IMR-90 (cell line): Measurements from ENCODE around the gene CHM. TPM values are rescaled to one million over a fixed set of nuclear protein-coding genes. Genes with fewer than 3 reads are reported as not detected.

ENCODE experiments used
- ATAC-seq: fragments of 200-7000 bp; cut with Tn5 transposase; 2 replicates; pipeline ENCODE4 v1.9.1; 2020; ENCODE audit warnings: low read depth, mild to moderate bottlenecking, moderate library complexity
- BruUV-seq: library from RNA; stranded (reverse); fragments of 400-500 nt; replicated peaks from 2 replicates; lab custom pipeline; 2021; lab: Mats Ljungman, UMichigan
- CTCF ChIA-PET: fragments of 300-600 bp; formaldehyde crosslinking; extraction: SDS; loops from one replicate; lab custom pipeline; 2021; ENCODE audit warnings: antibody characterized with exemption; lab: Yijun Ruan, JAX
- POLR2A ChIA-PET: fragments of 300-600 bp; sonication (Branson Sonifier 250); formaldehyde crosslinking; loops from one replicate; lab custom pipeline; 2022; ENCODE audit warnings: antibody characterized with exemption; ENCODE audit not compliant: unreplicated experiment; lab: Charles Lee
- DNase-seq: peaks from one replicate; pipeline ENCODE4 v3.0.0; 2013
- H2AFZ ChIP-seq: replicated peaks from 2 replicates; pipeline ENCODE3; 2013; ENCODE audit warnings: low read length, mild to moderate bottlenecking; ENCODE audit not compliant: poor library complexity
- H2AK5ac ChIP-seq: 2 replicates; pipeline ENCODE4 v1.6.1; 2013; ENCODE audit warnings: low read depth, low read length, inconsistent platforms
- H2AK9ac ChIP-seq: replicated peaks from 2 replicates; pipeline ENCODE3; 2013; ENCODE audit warnings: mild to moderate bottlenecking, low read depth, low read length, moderate library complexity; ENCODE audit not compliant: poor library complexity
- H2BK120ac ChIP-seq: 2 replicates; pipeline ENCODE4 v1.6.1; 2013; ENCODE audit warnings: low read depth, low read length, inconsistent platforms
- H2BK15ac ChIP-seq: 3 replicates; pipeline ENCODE4 v1.6.1; 2013; ENCODE audit warnings: low read depth, low read length, inconsistent platforms
- H2BK20ac ChIP-seq: 2 replicates; pipeline ENCODE4 v1.6.1; 2013; ENCODE audit warnings: low read depth, mild to moderate bottlenecking, inconsistent platforms, low read length, moderate library complexity
- H2BK5ac ChIP-seq: 2 replicates; pipeline ENCODE4 v1.6.1; 2013; ENCODE audit warnings: mild to moderate bottlenecking, low read depth, low read length, inconsistent platforms; ENCODE audit not compliant: poor library complexity, severe bottlenecking
- H3K14ac ChIP-seq: replicated peaks from 2 replicates; pipeline ENCODE4 v1.6.1; 2013; ENCODE audit warnings: low read depth, low read length, inconsistent platforms
- H3K18ac ChIP-seq: 2 replicates; pipeline ENCODE4 v1.6.1; 2013; ENCODE audit warnings: low read depth, low read length, control low read depth
- H3K23ac ChIP-seq: 2 replicates; pipeline ENCODE4 v1.6.1; 2013; ENCODE audit warnings: low read depth, low read length, inconsistent platforms
- H3K27ac ChIP-seq: 2 replicates; pipeline ENCODE4 v1.5.1; 2013; ENCODE audit warnings: mild to moderate bottlenecking, control low read depth, low read length; ENCODE audit not compliant: insufficient read depth
- H3K27me3 ChIP-seq: 2 replicates; pipeline ENCODE4 v1.6.1; 2013; ENCODE audit warnings: low read length; ENCODE audit not compliant: control insufficient read depth, insufficient read depth
- H3K36me3 ChIP-seq: 2 replicates; pipeline ENCODE4 v1.6.1; 2013; ENCODE audit warnings: low read length, mixed read lengths; ENCODE audit not compliant: control insufficient read depth, insufficient read depth
- H3K4ac ChIP-seq: 2 replicates; pipeline ENCODE4 v1.6.1; 2013; ENCODE audit warnings: low read depth, low read length, inconsistent platforms
- H3K4me1 ChIP-seq: 2 replicates; pipeline ENCODE4 v1.6.1; 2013; ENCODE audit warnings: low read length, mixed read lengths; ENCODE audit not compliant: control insufficient read depth, insufficient read depth
- H3K4me2 ChIP-seq: 2 replicates; pipeline ENCODE4 v1.6.1; 2013; ENCODE audit warnings: low read depth, mild to moderate bottlenecking, control low read depth, low read length, moderate library complexity
- H3K4me3 ChIP-seq: 2 replicates; pipeline ENCODE4 v1.5.1; 2013; ENCODE audit warnings: low read depth, mild to moderate bottlenecking, control low read depth, low read length, moderate library complexity; ENCODE audit not compliant: insufficient read depth
- H3K56ac ChIP-seq: 2 replicates; pipeline ENCODE4 v1.6.1; 2013; ENCODE audit warnings: low read length, inconsistent platforms; ENCODE audit not compliant: insufficient read depth; ENCODE audit errors: extremely low read depth
- H3K79me1 ChIP-seq, 2 experiments: 2 replicates each; pipeline ENCODE4 v1.6.1; 2013; ENCODE audit warnings: low read length in 2 of 2, inconsistent platforms in 1 of 2, low read depth in 1 of 2
- H3K9ac ChIP-seq: 2 replicates; pipeline ENCODE4 v1.6.1; 2013; ENCODE audit warnings: low read depth, low read length, control low read depth
- H3K9me1 ChIP-seq: 2 replicates; pipeline ENCODE4 v1.6.1; 2013; ENCODE audit warnings: low read length, inconsistent platforms; ENCODE audit not compliant: insufficient read depth
- H3K9me3 ChIP-seq: 2 replicates; pipeline ENCODE4 v1.6.1; 2013; ENCODE audit warnings: low read length; ENCODE audit not compliant: control insufficient read depth, insufficient read depth
- H4K20me1 ChIP-seq: 2 replicates; pipeline ENCODE4 v1.6.1; 2013; ENCODE audit warnings: low read length, inconsistent platforms; ENCODE audit not compliant: insufficient read depth
- H4K5ac ChIP-seq: 2 replicates; pipeline ENCODE4 v1.6.1; 2013; ENCODE audit warnings: mild to moderate bottlenecking, low read depth, low read length, control low read depth
- H4K8ac ChIP-seq, 2 experiments: 2 replicates each; pipeline ENCODE4 v1.6.1; 2013; ENCODE audit warnings: low read depth in 2 of 2, low read length in 2 of 2, control low read depth in 1 of 2, inconsistent platforms in 1 of 2
- H4K91ac ChIP-seq: 2 replicates; pipeline ENCODE4 v1.6.1; 2013; ENCODE audit warnings: low read depth, low read length, inconsistent platforms; ENCODE audit not compliant: insufficient read depth
- BHLHE40 ChIP-seq: fragments of 150-350 bp; IDR thresholded peaks from 2 replicates; pipeline ENCODE4 v1.6.1; 2016; ENCODE audit warnings: mild to moderate bottlenecking, low read depth, low read length
- CEBPB ChIP-seq: IDR thresholded peaks from 2 replicates; pipeline ENCODE4 v1.6.1; 2012; ENCODE audit warnings: low read depth, low read length, improper control_type of control experiment
- CHD1 ChIP-seq: IDR thresholded peaks from 2 replicates; pipeline ENCODE4 v1.6.1; 2012; ENCODE audit warnings: low read depth, low read length, improper control_type of control experiment
- FOS ChIP-seq: fragments of 150-350 bp; IDR thresholded peaks from 2 replicates; pipeline ENCODE4 v1.6.1; 2016; ENCODE audit warnings: low read depth, low read length
- WGBS, 2 experiments: methylation state at CpG; one replicate each; pipeline versions ENCODE4 v1.1.5 to v1.1.7; 2013; ENCODE audit warnings: missing lambda C conversion rate in 2 of 2; ENCODE audit not compliant: insufficient read length in 1 of 2; ENCODE audit errors: extremely low coverage in 2 of 2; 5-methylcytosine and 5-hydroxymethylcytosine counted together
- dilution Hi-C: fragments of 300-500 bp; cut with HindIII; formaldehyde crosslinking; loops from one replicate; pipeline ENCODE4 v1.14.3; 2018; ENCODE audit warnings: low sequenced_read_pairs; ENCODE audit not compliant: unreplicated experiment
- in situ Hi-C: fragments of 300-500 bp; cut with MboI; formaldehyde crosslinking; loops from 3 replicates; pipeline ENCODE4 v1.14.3; 2019; ENCODE audit warnings: low sequenced_read_pairs, inconsistent platforms, mixed read lengths
- intact Hi-C: fragments of 100-400 bp; cut with micrococcal nuclease; formaldehyde crosslinking; loops from 2 replicates; pipeline ENCODE4 v1.10.0; 2022
- polyA plus RNA-seq, 3 experiments: library from polyadenylated mRNA; depleted of rRNA; stranded (reverse); fragments of >200 nt; gene quantifications; 2 replicates each; pipeline ENCODE4 v1.2.3, GENCODE V29; 2012; ENCODE audit warnings: low replicate concordance in 1 of 3
- total RNA-seq: library from RNA; depleted of rRNA; stranded (reverse); fragments of >200 nt; gene quantifications from 2 replicates; pipeline ENCODE4 v1.2.3, GENCODE V29; 2012
- TF ChIP-seq, protein P1 (sequence below): conservative IDR thresholded peaks from 2 replicates; pipeline ENCODE4 v1.5.1; 2012; ENCODE audit warnings: mild to moderate bottlenecking, low read depth, low read length, improper control_type of control experiment

Gene CHM
- total and polyA plus RNA-seq, 2 of the 4 experiments (the other 2 are of a cell fraction), result 11.9 to 21.7 TPM

DNA sequence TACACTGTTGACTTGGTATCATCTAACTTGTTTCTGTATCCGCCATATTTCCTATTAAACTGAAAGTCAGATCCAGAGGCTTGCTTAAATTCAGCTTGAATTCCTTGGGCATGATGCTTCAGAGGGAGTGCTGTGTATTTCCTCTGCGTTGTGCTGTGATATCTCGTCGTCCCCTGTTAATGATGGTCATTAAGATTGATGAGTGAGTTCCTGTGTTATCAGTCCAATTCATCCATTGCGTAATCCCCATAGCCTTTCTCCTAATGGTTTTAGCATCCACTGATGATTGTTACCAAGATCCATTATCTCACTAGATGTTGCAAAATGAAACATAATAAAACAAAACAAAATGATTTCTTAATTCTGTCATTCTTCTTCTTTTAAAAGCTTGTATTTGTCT lies 31.3 kb upstream of the CHM start:
- no CpG with 5 or more reads among the region's 5 CpGs for WGBS, 2 experiments
- BruUV-seq, result no TSS peak
- no peak overlapping the region; the same call in 1 of the 2 replicates for H3K4me3 ChIP-seq
- H2AK5ac ChIP-seq, result no peak overlapping the region
- H3K56ac ChIP-seq, result no peak overlapping the region
- H2BK5ac ChIP-seq, result no peak overlapping the region
- no peaks in the 10 kb centered on the region for H3K27me3 ChIP-seq
- no peak overlapping the region for H4K5ac ChIP-seq
- in situ Hi-C loops, result no loop called here
- H3K4me1 ChIP-seq, result no peaks in the 10 kb centered on the region
- no peak overlapping the region for H3K27ac ChIP-seq
- no peak overlapping the region for H3K4ac ChIP-seq
- no peaks in the 10 kb centered on the region for H3K9me1 ChIP-seq
- H3K14ac ChIP-seq, result no peak overlapping the region
- DNase-seq (no peak), ATAC-seq (no peak)
- no peaks in the 10 kb centered on the region for H3K79me1 ChIP-seq
- TF ChIP-seq FOS (no peak), CHD1 (no peak), BHLHE40 (no peak), CEBPB (peak; percentile 85)
- TF ChIP-seq, protein P1, sequence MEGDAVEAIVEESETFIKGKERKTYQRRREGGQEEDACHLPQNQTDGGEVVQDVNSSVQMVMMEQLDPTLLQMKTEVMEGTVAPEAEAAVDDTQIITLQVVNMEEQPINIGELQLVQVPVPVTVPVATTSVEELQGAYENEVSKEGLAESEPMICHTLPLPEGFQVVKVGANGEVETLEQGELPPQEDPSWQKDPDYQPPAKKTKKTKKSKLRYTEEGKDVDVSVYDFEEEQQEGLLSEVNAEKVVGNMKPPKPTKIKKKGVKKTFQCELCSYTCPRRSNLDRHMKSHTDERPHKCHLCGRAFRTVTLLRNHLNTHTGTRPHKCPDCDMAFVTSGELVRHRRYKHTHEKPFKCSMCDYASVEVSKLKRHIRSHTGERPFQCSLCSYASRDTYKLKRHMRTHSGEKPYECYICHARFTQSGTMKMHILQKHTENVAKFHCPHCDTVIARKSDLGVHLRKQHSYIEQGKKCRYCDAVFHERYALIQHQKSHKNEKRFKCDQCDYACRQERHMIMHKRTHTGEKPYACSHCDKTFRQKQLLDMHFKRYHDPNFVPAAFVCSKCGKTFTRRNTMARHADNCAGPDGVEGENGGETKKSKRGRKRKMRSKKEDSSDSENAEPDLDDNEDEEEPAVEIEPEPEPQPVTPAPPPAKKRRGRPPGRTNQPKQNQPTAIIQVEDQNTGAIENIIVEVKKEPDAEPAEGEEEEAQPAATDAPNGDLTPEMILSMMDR, result no peak
- H2BK15ac ChIP-seq, result no peak overlapping the region
- no peak overlapping the region for H3K9ac ChIP-seq
- ChIA-PET POLR2A (no interaction called here), CTCF (no interaction called here)
- no peak overlapping the region for H4K91ac ChIP-seq
- dilution Hi-C loops, result no loop called here
- H3K36me3 ChIP-seq, result no peaks in the 10 kb centered on the region
- intact Hi-C loops, result no loop called here
- H2AFZ ChIP-seq, result no peak overlapping the region
- H2AK9ac ChIP-seq, result no peak overlapping the region
- no peak overlapping the region for H3K23ac ChIP-seq
- H3K4me2 ChIP-seq, result no peak overlapping the region
- no peak overlapping the region for H3K18ac ChIP-seq
- H4K20me1 ChIP-seq, result no peaks in the 10 kb centered on the region
- H2BK20ac ChIP-seq, result no peak overlapping the region
- H2BK120ac ChIP-seq, result no peak overlapping the region
- H3K9me3 ChIP-seq, result no peaks in the 10 kb centered on the region
- no peak overlapping the region for H4K8ac ChIP-seq
